GM19240 (cell line): ENCODE data around the gene F13A1.

Source experiments
- DNase-seq: peaks from one replicate; pipeline ENCODE4 v3.0.0; 2011; ENCODE audit warnings: low spot score; ENCODE audit not compliant: insufficient read length

F13A1 gene

GRCh38 chr6:6319952-6320811, at the start of gene F13A1:
F13A1 (minus strand) TSS chr6:6320662; CDS start chr6:6318664, 1,998 bp downstream.
- DNase-seq, result no peak

GRCh38 chr6:6368684-6369052, 48.2 kb upstream of the F13A1 start:
- no peak for DNase-seq

GRCh38 chr6:6368040-6368683, 47.7 kb upstream of the F13A1 start:
- no peak for DNase-seq

DNA sequence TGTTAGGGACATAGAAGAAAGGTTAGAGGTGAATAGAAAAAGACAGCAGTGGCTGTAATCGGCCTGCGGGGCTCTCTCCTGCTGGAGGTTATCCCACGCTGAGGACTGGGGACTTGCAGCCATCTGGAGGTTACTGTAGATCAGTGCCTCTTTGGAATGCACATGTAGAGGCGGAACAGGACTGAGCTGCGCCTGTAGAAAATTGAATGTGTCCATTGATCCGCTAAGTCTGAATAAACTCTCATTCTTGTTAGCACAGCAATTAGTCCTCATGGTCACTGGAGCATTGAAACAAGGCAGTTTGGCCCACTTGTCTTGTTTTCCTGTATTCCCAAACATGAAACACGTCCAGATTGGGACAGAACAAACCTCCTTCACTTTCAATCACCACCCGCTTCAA, 46.3 kb upstream of the F13A1 start:
- DNase-seq, result no peak

GRCh38 chr6:6365242-6365641, 44.8 kb upstream of the F13A1 start:
- no peak for DNase-seq

GRCh38 chr6:6362056-6362840, 41.8 kb upstream of the F13A1 start:
- no peak for DNase-seq

GRCh38 chr6:6357530-6357929, 37.1 kb upstream of the F13A1 start:
- DNase-seq, result no peak

DNA sequence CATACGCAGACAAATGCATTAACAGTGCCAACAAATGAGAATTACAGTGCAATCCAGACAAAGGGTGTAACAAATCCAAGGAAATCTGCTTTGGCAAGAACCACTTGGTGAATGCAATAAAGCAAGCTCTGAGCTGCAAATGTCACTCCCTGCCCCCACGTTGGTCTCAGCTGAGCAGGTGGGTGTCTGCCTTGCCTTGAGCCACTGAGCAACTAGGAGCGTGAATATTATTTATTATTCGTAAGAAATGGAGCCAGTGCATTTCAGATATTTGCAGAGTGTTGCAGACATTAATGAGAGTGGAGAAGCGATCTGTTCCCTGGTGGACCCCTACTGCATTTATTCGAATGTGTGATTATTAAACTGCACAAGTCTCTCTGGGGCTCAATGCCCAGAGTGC, 36.6 kb upstream of the F13A1 start:
- DNase-seq, result no peak

GRCh38 chr6:6352772-6353171, 32.3 kb upstream of the F13A1 start:
- no peak for DNase-seq

GRCh38 chr6:6351511-6352025, 31.1 kb upstream of the F13A1 start:
- no peak for DNase-seq

GRCh38 chr6:6350696-6351095, 30.2 kb upstream of the F13A1 start:
- DNase-seq, result no peak

DNA sequence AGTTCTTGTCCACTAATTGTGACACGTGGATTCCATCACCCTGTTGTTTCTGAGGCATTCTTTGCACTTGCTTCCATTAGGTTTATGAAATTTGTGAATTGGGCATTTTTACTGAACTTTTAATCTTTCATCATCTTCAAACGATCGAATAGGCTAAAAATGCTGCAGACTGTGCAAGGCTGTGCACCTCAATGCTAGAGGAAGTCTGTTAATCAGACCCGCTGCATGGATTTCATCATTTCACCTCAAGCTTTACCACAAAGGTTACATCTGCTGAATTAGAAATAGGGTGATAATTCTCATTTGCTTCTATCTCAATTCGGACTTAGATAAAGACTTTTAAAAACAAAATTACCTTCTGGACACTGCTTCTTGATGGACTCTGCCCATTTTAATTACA, 27.8 kb upstream of the F13A1 start:
- no peak for DNase-seq

- no peak for DNase-seq
Observed at GRCh38 chr6:6346427-6347023, 26.1 kb upstream of the F13A1 start.

DNA sequence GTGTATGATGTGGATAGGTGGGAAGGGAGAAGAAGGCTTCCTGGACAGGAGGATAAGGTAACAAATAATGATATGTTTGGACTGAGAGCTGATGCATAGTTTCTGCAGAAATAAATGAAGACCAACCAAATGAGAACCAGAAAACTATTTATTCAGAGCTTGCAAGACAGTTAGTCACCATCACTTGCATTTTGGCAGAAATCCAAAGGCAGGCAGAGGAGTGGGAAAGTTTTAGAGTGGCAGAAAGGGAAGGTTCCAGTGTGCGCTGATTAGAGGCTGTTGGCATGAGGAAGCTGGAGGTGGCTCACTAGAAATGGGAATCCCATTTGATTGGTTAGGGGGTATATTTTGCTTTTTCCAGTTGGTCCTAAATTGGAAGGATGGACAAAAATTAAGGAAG, 13.0 kb upstream of the F13A1 start:
- DNase-seq, result no peak

DNA sequence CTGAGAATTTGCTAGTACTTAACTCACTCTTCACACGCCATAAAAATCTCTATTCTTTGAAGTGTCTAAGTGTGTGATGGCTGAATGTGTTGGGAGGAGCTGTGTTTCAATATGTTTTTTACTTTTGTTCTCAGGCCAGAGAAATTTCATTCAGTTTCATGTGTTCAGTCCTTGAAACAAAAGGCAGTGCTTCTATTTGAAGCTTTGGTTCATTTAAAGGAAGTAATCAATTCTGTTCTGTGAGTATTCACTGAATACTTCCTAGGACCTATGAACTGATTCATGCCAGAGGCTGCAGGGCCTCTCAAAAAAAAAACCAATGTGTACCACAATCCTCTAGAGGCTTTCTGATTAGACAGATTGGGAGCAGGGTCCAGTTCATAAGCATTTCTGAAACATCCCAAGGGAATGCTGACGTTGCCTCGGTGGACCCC, 12.4 kb upstream of the F13A1 start:
- DNase-seq, result no peak

DNA sequence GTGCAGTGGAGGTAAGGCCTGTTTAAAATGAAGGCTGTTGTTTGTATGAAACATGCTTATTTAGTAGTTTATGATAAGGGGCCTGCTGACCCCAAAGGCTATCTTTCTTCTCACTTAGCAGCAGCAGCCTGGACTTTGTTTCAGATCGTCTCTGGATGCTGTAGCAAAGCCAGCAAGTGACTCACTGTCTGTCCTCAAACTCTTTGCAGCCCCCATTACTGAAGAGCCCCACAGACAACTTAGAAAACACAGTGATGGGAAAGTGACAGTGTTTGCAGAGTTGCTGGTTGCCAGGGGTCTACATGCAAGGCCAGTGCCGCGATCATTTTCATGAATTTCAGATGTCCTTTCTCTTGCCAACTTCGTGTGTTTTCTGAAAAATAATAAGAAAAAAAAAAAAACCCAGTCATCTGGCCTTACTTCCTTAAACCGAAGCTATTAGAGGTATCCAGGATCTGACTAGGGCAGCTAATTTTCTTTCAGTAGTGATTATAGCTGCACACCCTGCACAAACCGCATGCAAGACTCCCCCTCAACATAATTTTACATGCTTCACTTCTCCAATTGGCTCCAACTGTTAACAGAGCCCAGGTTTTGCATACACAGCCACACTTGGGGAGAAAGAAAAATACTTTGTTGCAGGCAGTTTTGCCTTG, 11.6 kb upstream of the F13A1 start:
- no peak for DNase-seq

DNA sequence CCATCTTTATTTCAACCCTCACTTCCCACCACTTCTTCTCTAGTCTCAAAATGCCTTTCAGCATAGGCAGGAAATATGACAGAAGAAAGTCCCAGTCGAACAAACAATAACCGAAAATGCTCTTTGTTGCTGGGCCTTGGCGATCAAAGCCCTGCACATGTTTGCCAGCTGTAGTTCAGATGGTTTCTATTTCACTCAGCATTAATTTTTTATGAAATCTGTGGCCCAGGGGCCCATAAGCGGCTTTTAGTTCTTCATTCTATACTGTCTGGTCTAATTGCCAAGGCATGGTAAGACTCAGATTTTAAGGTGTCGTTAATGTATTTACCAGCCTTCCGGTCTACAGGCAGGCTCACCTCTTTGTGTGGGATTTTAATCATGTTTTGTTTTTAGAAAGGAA, 10.9 kb upstream of the F13A1 start:
- peak; percentile 50 for DNase-seq

DNA sequence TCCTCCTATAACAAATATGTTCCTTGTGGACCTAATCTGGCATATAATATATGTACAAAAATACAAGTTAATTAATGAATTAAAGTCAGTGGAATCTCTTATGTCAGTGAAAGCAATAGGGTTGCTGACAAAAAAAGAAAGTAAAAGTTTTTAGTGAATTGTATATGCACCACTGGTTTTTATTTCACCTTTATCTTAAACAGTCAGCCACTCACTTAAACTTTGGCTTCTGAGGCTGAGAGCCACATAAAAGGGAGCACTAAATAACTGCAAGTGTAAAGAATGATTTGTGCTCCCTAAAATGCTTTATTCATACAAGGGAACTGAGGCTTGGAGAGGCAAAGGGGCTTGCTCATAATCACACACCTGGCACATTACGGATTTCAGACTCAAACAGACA, 9.9 kb upstream of the F13A1 start:
- DNase-seq, result no peak

DNA sequence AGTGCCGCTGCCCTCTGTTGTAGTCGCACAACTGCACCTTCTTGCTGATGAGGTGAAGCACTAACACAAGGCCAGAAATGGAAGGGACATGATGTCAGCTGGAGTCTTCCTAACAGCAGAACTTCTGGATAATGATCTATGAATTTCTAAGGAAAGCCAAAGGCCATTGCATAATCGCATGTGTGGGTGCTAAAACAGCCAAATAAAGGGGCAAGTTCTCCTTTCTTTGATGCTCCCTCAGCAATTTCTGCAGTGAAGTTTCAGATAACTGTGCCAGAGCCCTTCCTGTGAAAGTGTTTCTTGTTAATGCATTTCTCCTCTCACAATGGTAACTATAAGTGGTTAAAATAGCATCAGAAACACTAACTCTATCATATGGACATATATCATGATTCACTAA, 8.0 kb upstream of the F13A1 start:
- DNase-seq, result no peak

GRCh38 chr6:6323352-6323751, 2.9 kb upstream of the F13A1 start:
- DNase-seq, result no peak

GRCh38 chr6:6320901-6321300, 439 bp upstream of the F13A1 start:
- DNase-seq, result no peak
